Nephron progenitor cell (in vitro differentiated cells): Measurements from ENCODE around the gene SLC25A41.

Experiments
- DNase-seq: peaks from one replicate; pipeline ENCODE4 v3.0.0; 2021
- H3K27ac Mint-ChIP-seq: 2 replicates; pipeline ENCODE4 v1.8.0; 2021; ENCODE audit warnings: mild to moderate bottlenecking, moderate library complexity, mixed read lengths
- H3K27me3 Mint-ChIP-seq: 2 replicates; pipeline ENCODE4 v1.8.0; 2021; ENCODE audit warnings: mild to moderate bottlenecking, low read depth, mixed read lengths; ENCODE audit not compliant: poor library complexity
- H3K36me3 Mint-ChIP-seq: 2 replicates; pipeline ENCODE4 v1.8.0; 2021; ENCODE audit warnings: low read depth, mixed read lengths
- H3K4me1 Mint-ChIP-seq: 2 replicates; pipeline ENCODE4 v1.8.0; 2021; ENCODE audit warnings: mixed read lengths
- H3K4me3 Mint-ChIP-seq: 2 replicates; pipeline ENCODE4 v1.8.0; 2021; ENCODE audit warnings: mild to moderate bottlenecking, moderate library complexity, mixed read lengths
- H3K9me3 Mint-ChIP-seq: 2 replicates; pipeline ENCODE4 v1.8.0; 2021; ENCODE audit warnings: mild to moderate bottlenecking, moderate library complexity, mixed read lengths
- CTCF ChIP-seq: fragments of 200-600 bp; sonication (generic); IDR thresholded peaks from 2 replicates; pipeline ENCODE4 v1.5.0; 2021; ENCODE audit warnings: antibody characterized with exemption

Gene SLC25A41

GRCh38 chr19:6465663-6466062 lies 32.1 kb upstream of the SLC25A41 start:
- no peaks in the 10 kb centered on the region for H3K9me3 Mint-ChIP-seq
- no peak overlapping the region for H3K4me3 Mint-ChIP-seq
- no peak overlapping the region for H3K27ac Mint-ChIP-seq
- H3K36me3 Mint-ChIP-seq = no peaks in the 10 kb centered on the region
- TF ChIP-seq CTCF = no peak
- peaks cover 85% of the 10 kb centered on the region for H3K27me3 Mint-ChIP-seq
- peaks cover 11% of the 10 kb centered on the region for H3K4me1 Mint-ChIP-seq
- no peak for DNase-seq

- Mint-ChIP-seq H3K4me3 (no peak overlapping the region), H3K27ac (no peak overlapping the region), H3K9me3 (no peaks in the 10 kb centered on the region), H3K36me3 (no peaks in the 10 kb centered on the region), H3K4me1 (peaks cover 14% of the 10 kb centered on the region), H3K27me3 (peaks cover 89% of the 10 kb centered on the region)
- DNase-seq = no peak
- TF ChIP-seq CTCF = no peak
Measured at GRCh38 chr19:6465006-6465405, 31.4 kb upstream of the SLC25A41 start.

- peaks cover 84% of the 10 kb centered on the region for H3K27me3 Mint-ChIP-seq
- no peak for TF ChIP-seq CTCF
- H3K9me3 Mint-ChIP-seq = no peaks in the 10 kb centered on the region
- no peak within 1 kb of the TSS for H3K4me3 Mint-ChIP-seq
- H3K4me1 Mint-ChIP-seq = peaks cover 11% of the 10 kb centered on the region
- no peak within 1 kb of the TSS for H3K27ac Mint-ChIP-seq
- H3K36me3 Mint-ChIP-seq = no peaks in the 10 kb centered on the region
- peak; percentile 36 for DNase-seq
Measured at GRCh38 chr19:6464070-6464873, 30.7 kb upstream of the SLC25A41 start, which contains the start of gene CRB3. CRB3 (plus strand) TSS chr19:6464271; CDS start chr19:6464702, 431 bp downstream.

- peaks cover 19% of the 10 kb centered on the region for H3K36me3 Mint-ChIP-seq
- H3K4me3 Mint-ChIP-seq = peak overlapping the region; percentile 94
- H3K27me3 Mint-ChIP-seq = peaks cover 56% of the 10 kb centered on the region
- H3K4me1 Mint-ChIP-seq = peaks cover 29% of the 10 kb centered on the region
- DNase-seq = peak; percentile 98
- peak; percentile 63 for TF ChIP-seq CTCF
- peaks cover 3% of the 10 kb centered on the region for H3K9me3 Mint-ChIP-seq
- H3K27ac Mint-ChIP-seq = peak overlapping the region; percentile 96
Measured at GRCh38 chr19:6460099-6460884, 26.7 kb upstream of the SLC25A41 start.

GRCh38 chr19:6459262-6460098 lies 25.9 kb upstream of the SLC25A41 start, which contains the start of gene SLC25A23:
SLC25A23 (minus strand) TSS chr19:6459792; CDS start chr19:6459628, 164 bp downstream.
- peak within 1 kb of the TSS; percentile 94 for H3K4me3 Mint-ChIP-seq
- peaks cover 11% of the 10 kb centered on the region for H3K9me3 Mint-ChIP-seq
- TF ChIP-seq CTCF = no peak
- H3K27ac Mint-ChIP-seq = peak within 1 kb of the TSS; percentile 96
- peaks cover 27% of the 10 kb centered on the region for H3K36me3 Mint-ChIP-seq
- DNase-seq = peak; percentile 79
- H3K27me3 Mint-ChIP-seq = peaks cover 48% of the 10 kb centered on the region
- peaks cover 29% of the 10 kb centered on the region for H3K4me1 Mint-ChIP-seq
